GM10847 (cell line): Measurements from ENCODE around the gene CD83.

Experiments used
- POLR2A ChIP-seq: IDR thresholded peaks from 2 replicates; pipeline ENCODE4 v1.6.1; 2011; ENCODE audit not compliant: insufficient read length; ENCODE audit errors: extremely low read depth

The CD83 gene

GRCh38 chr6:14117158-14118090 is at the start of gene CD83:
TSS of gene CD83 (plus strand) at chr6:14117772. CDS start at chr6:14117812, 40 bp downstream.
- TF ChIP-seq POLR2A, result peak; percentile 96

DNA sequence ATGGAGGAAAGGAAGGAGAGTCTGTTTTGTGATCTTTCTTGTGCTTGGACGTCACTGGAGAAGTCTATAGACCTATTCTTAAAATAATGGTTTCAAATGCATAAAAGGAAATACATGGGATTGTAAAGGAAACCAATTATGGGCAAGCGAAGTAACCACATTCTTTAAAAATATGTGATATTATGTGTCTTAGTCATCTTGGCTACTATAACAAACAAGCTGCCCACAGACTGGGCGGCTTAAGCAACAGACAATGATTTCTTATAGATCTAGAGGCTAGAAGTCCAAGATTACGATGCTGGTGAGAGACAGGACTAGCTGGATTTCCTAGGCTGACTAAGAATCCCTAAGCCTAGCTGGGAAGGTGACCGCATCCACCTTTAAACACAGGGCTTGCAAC is 49.4 kb upstream of the CD83 start:
- TF ChIP-seq POLR2A, result no peak

- no peak for TF ChIP-seq POLR2A
These were observed 48.9 kb upstream of the CD83 start for GRCh38 chr6:14068623-14069022.

DNA sequence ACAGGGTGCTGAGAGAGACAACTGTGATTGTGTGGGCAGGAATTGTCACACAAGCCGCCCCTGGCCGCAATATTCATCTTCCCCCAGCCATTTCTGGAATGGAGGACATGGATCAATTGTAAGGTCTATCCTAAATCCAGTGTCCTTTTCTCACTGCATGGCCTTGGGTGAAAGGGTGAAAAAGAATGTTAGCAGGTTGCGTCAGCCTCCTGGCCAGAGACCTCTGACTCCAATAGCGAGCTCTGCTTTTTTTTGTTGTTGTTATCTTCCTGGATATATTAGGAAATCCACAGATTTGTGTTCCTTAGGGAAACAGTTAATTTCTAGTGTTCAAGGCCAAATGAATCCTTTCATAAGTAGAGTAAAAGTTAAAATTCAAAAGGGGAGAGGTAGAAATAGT is 47.1 kb upstream of the CD83 start:
- TF ChIP-seq POLR2A, result no peak

GRCh38 chr6:14072084-14072483 is 45.5 kb upstream of the CD83 start:
- TF ChIP-seq POLR2A, result no peak

GRCh38 chr6:14074476-14075094 is 43.0 kb upstream of the CD83 start:
- no peak for TF ChIP-seq POLR2A

- no peak for TF ChIP-seq POLR2A
These were observed 42.5 kb upstream of the CD83 start for GRCh38 chr6:14075095-14075503.

GRCh38 chr6:14077193-14077867 is 40.2 kb upstream of the CD83 start:
- TF ChIP-seq POLR2A, result no peak

DNA sequence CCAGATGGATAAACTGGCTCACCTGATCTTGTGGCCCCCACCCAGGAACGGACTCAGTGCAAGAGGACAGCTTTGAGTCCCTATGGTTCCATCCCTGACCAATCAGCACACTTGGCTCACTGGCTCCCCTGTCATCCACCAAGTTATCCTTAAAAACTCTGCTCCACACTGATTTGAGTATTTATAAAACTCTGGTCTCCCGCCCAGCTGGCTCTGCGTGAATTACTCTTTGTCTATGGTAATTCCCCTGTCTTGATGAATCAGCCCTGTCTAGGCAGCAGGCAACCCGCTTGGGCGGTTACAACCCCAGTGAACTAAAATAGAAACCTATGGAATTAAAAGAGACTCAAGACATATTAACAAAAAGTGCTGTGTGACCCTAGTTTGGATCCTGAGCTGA is 38.1 kb upstream of the CD83 start:
- no peak for TF ChIP-seq POLR2A

- TF ChIP-seq POLR2A, result no peak
These were observed 37.6 kb upstream of the CD83 start for GRCh38 chr6:14079971-14080370.

DNA sequence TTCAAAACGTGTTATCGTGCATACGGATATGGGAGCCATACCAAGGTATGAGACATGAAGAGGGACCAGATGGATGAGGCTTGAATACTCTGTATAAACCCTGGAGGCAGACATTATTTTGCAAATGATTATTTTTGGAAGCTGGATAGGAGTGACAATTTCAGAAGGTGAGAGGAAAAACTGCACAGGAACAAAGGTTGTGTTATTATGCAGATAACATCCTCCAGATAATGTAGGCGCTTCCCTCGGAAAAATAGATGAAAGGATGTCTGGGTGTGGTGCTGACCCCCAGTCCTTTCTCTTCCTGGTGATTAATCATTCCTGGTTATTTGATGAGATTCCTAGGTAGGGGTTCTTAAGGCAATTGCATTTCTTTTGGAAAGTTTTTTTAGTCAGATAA is 36.4 kb upstream of the CD83 start:
- TF ChIP-seq POLR2A, result no peak

- TF ChIP-seq POLR2A, result no peak
These were observed 34.8 kb upstream of the CD83 start for GRCh38 chr6:14082771-14083170.

GRCh38 chr6:14083262-14083661 is 34.3 kb upstream of the CD83 start:
- no peak for TF ChIP-seq POLR2A

DNA sequence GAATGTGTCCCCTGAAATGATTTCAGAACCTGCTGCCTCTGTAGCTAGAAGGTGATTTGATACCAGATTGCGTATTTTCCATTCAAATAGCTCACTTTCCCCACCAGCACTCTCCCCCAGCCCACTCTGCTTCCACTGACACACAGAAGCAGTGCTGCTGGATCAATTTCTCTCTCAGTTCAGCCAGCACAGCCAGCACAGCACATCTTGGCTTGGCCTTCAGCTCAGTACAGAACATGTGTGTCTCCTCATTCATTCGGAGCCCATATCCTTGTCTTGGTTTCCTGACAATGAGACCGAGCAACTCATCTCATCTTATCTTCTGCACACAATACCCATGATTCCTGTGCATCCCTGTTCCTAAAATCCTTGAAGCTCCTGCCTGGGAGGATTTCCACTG is 33.8 kb upstream of the CD83 start:
- TF ChIP-seq POLR2A, result no peak

- TF ChIP-seq POLR2A, result no peak
These were observed 33.2 kb upstream of the CD83 start for GRCh38 chr6:14084388-14084787.
